H1 (cell line): ENCODE results near the gene MFAP3L. TPM values are rescaled to one million over a fixed set of nuclear protein-coding genes. Genes with fewer than 3 reads are reported as not detected.

Source experiments
- CTCF ChIA-PET: fragments of 300-600 bp; sonication (Branson Sonifier 250); formaldehyde crosslinking; loops from one replicate; lab custom pipeline; 2021; ENCODE audit not compliant: partially characterized antibody; lab: Charles Lee
- POLR2A ChIA-PET: fragments of 300-600 bp; sonication (Branson Sonifier 250); formaldehyde crosslinking; loops from one replicate; lab custom pipeline; 2021; ENCODE audit warnings: inconsistent platforms; ENCODE audit not compliant: partially characterized antibody; lab: Charles Lee
- DNase-seq, 2 experiments: peaks; one replicate each; pipeline versions ENCODE4 v3.0.0 to v3.0.0-alpha.2; 2010 to 2022; ENCODE audit warnings: low spot score in 2 of 2, low read depth in 1 of 2, mixed read lengths in 1 of 2
- FAIRE-seq: peaks from 2 replicates; lab custom pipeline; 2011; peaks lifted over from hg19 to GRCh38; lab: Jason Lieb, UNC
- H2AFZ ChIP-seq: 2 replicates; pipeline ENCODE4 v1.8.1; 2012; ENCODE audit warnings: low read length, inconsistent platforms
- H2AK5ac ChIP-seq: 2 replicates; pipeline ENCODE4 v1.6.1; 2013; ENCODE audit warnings: low read depth, low read length
- H2BK120ac ChIP-seq: replicated peaks from 2 replicates; pipeline ENCODE3; 2013; ENCODE audit warnings: low read depth, low read length, inconsistent platforms
- H2BK12ac ChIP-seq: 2 replicates; pipeline ENCODE4 v1.6.1; 2013; ENCODE audit warnings: low read depth, low read length
- H2BK15ac ChIP-seq: 2 replicates; pipeline ENCODE4 v1.6.1; 2013; ENCODE audit warnings: low read length
- H2BK20ac ChIP-seq: 2 replicates; pipeline ENCODE4 v1.6.1; 2013; ENCODE audit warnings: low read length
- H2BK5ac ChIP-seq: 2 replicates; pipeline ENCODE4 v1.6.1; 2013; ENCODE audit warnings: low read depth, low read length
- H3K14ac ChIP-seq: 2 replicates; pipeline ENCODE4 v1.6.1; 2013; ENCODE audit warnings: inconsistent platforms; ENCODE audit not compliant: insufficient read length
- H3K18ac ChIP-seq: 2 replicates; pipeline ENCODE4 v1.6.1; 2013; ENCODE audit warnings: low read length; ENCODE audit errors: extremely low read depth
- H3K23ac ChIP-seq: 2 replicates; pipeline ENCODE4 v1.6.1; 2013; ENCODE audit warnings: inconsistent platforms; ENCODE audit not compliant: insufficient read length
- H3K23me2 ChIP-seq: 2 replicates; pipeline ENCODE4 v1.6.1; 2013; ENCODE audit warnings: low read depth, low read length
- H3K27ac ChIP-seq: 2 replicates; pipeline ENCODE4 v1.6.1; 2011; ENCODE audit warnings: low read depth, low read length, inconsistent platforms
- H3K27me3 ChIP-seq, 4 experiments: replicated peaks in 1 of 4; 1 replicate in 1 of 4; 2 replicates in 3 of 4; pipeline versions ENCODE4 v1.6.1 to v1.8.1; 2011 to 2013; ENCODE audit warnings: low read length in 3 of 4, mild to moderate bottlenecking in 3 of 4, inconsistent platforms in 2 of 4, mixed read lengths in 2 of 4, moderate library complexity in 1 of 4; ENCODE audit not compliant: control insufficient read depth in 3 of 4, insufficient read depth in 3 of 4; ENCODE audit errors: extremely low read depth in 1 of 4
- H3K36me3 ChIP-seq, 4 experiments: 2 replicates each; pipeline versions ENCODE4 v1.6.1 to v1.8.1; 2011 to 2013; ENCODE audit warnings: mild to moderate bottlenecking in 4 of 4, low read length in 3 of 4, moderate library complexity in 2 of 4, control low read depth in 1 of 4, inconsistent platforms in 1 of 4; ENCODE audit not compliant: insufficient read depth in 4 of 4, control insufficient read depth in 2 of 4
- H3K4ac ChIP-seq: replicated peaks from 2 replicates; pipeline ENCODE3; 2013; ENCODE audit warnings: low read length, low read depth, mixed read lengths, inconsistent platforms; ENCODE audit not compliant: insufficient read length
- H3K4me1 ChIP-seq, 4 experiments: replicated peaks in 1 of 4; 1 replicate in 1 of 4; 2 replicates in 3 of 4; pipeline versions ENCODE4 v1.6.1 to v1.8.1; 2011 to 2013; ENCODE audit warnings: low read length in 3 of 4, inconsistent platforms in 2 of 4, mixed read lengths in 1 of 4; ENCODE audit not compliant: insufficient read depth in 4 of 4, control insufficient read depth in 3 of 4
- H3K4me2 ChIP-seq, 2 experiments: 2 replicates each; pipeline versions ENCODE4 v1.6.1 to v1.8.1; 2011 to 2013; ENCODE audit warnings: low read depth in 2 of 2, low read length in 2 of 2, control low read depth in 1 of 2, inconsistent platforms in 1 of 2, mild to moderate bottlenecking in 1 of 2; ENCODE audit not compliant: insufficient read depth in 1 of 2
- H3K4me3 ChIP-seq, 4 experiments: fragments of 200-600, 300-600 bp in 1 of 4; sonication (generic), shearing (Covaris generic), sonication (Bioruptor Twin) in 1 of 4; 2 replicates each; pipeline versions ENCODE4 v1.5.1 to v1.8.1; 2011 to 2016; ENCODE audit warnings: low read length in 4 of 4, low read depth in 3 of 4, control low read depth in 2 of 4, inconsistent platforms in 2 of 4, mild to moderate bottlenecking in 2 of 4, mixed read lengths in 1 of 4, moderate library complexity in 1 of 4; ENCODE audit not compliant: insufficient read depth in 2 of 4; ENCODE audit errors: extremely low read depth in 1 of 4
- H3K56ac ChIP-seq: replicated peaks from 2 replicates; pipeline ENCODE3; 2013; ENCODE audit warnings: low read depth, mild to moderate bottlenecking, mixed read lengths, low read length, inconsistent platforms; ENCODE audit not compliant: insufficient read length
- H3K79me1 ChIP-seq: 2 replicates; pipeline ENCODE4 v1.6.1; 2013; ENCODE audit warnings: low read depth, low read length, control low read depth
- H3K79me2 ChIP-seq, 2 experiments: 2 replicates each; pipeline versions ENCODE4 v1.6.1 to v1.8.1; 2012 to 2013; ENCODE audit warnings: low read length in 2 of 2, mild to moderate bottlenecking in 2 of 2, inconsistent platforms in 1 of 2; ENCODE audit not compliant: insufficient read depth in 2 of 2, control insufficient read depth in 1 of 2
- H3K9ac ChIP-seq, 4 experiments: replicated peaks in 1 of 4; 1 replicate in 1 of 4; 2 replicates in 3 of 4; pipeline versions ENCODE4 v1.6.1 to v1.8.1; 2011 to 2013; ENCODE audit warnings: low read depth in 3 of 4, low read length in 3 of 4, control low read depth in 2 of 4, mild to moderate bottlenecking in 2 of 4, moderate library complexity in 2 of 4, inconsistent platforms in 1 of 4; ENCODE audit errors: extremely low read depth in 1 of 4
- H3K9me3 ChIP-seq, 2 experiments: 2 replicates each; pipeline versions ENCODE4 v1.6.1 to v1.8.1; 2012 to 2013; ENCODE audit warnings: mild to moderate bottlenecking in 2 of 2, moderate library complexity in 2 of 2, control low read depth in 1 of 2, inconsistent platforms in 1 of 2, low read depth in 1 of 2, low read length in 1 of 2, mixed read lengths in 1 of 2; ENCODE audit not compliant: insufficient read depth in 2 of 2
- H4K20me1 ChIP-seq, 2 experiments: replicated peaks in 1 of 2; 2 replicates each; pipeline versions ENCODE3 to v1.8.1; 2011 to 2013; ENCODE audit warnings: inconsistent platforms in 2 of 2, low read length in 2 of 2, mild to moderate bottlenecking in 1 of 2; ENCODE audit not compliant: insufficient read depth in 2 of 2, control insufficient read depth in 1 of 2
- H4K5ac ChIP-seq: 2 replicates; pipeline ENCODE4 v1.6.1; 2013; ENCODE audit warnings: low read length, low read depth, mixed read lengths, inconsistent platforms; ENCODE audit not compliant: insufficient read length
- H4K8ac ChIP-seq: 2 replicates; pipeline ENCODE4 v1.8.0; 2013; ENCODE audit warnings: mild to moderate bottlenecking, moderate library complexity, low read length, inconsistent platforms; ENCODE audit not compliant: insufficient read depth; ENCODE audit errors: extremely low read depth
- H4K91ac ChIP-seq: replicated peaks from 2 replicates; pipeline ENCODE3; 2013; ENCODE audit warnings: low read length, mixed read lengths, inconsistent platforms; ENCODE audit not compliant: insufficient read length
- CEBPB ChIP-seq: IDR thresholded peaks from 2 replicates; pipeline ENCODE4 v1.6.1; 2012; ENCODE audit warnings: low read depth, low read length
- EGR1 ChIP-seq: IDR thresholded peaks from 2 replicates; pipeline ENCODE4 v1.6.1; 2011; ENCODE audit warnings: low read depth, low read length, borderline replicate concordance
- GABPA ChIP-seq: IDR thresholded peaks from 2 replicates; pipeline ENCODE4 v1.6.1; 2011; ENCODE audit warnings: mild to moderate bottlenecking, low read length, moderate library complexity, borderline replicate concordance; ENCODE audit not compliant: insufficient read depth
- RBBP5 ChIP-seq: IDR thresholded peaks from 2 replicates; pipeline ENCODE4 v1.7.1; 2012; ENCODE audit warnings: low read depth, mild to moderate bottlenecking, inconsistent platforms, low read length, moderate library complexity, borderline replicate concordance
- SIN3A ChIP-seq, 2 experiments: IDR thresholded peaks in 1 of 2; conservative IDR thresholded peaks in 1 of 2; 2 replicates each; pipeline ENCODE4 v1.6.1; 2011 to 2012; ENCODE audit warnings: low read length in 2 of 2, improper control_type of control experiment in 1 of 2, low read depth in 1 of 2, mild to moderate bottlenecking in 1 of 2
- SP2 ChIP-seq: IDR thresholded peaks from 2 replicates; pipeline ENCODE4 v1.6.1; 2012; ENCODE audit warnings: mild to moderate bottlenecking, low read length, inconsistent platforms
- YY1 ChIP-seq: IDR thresholded peaks from 2 replicates; pipeline ENCODE4 v1.6.1; 2011; ENCODE audit warnings: low read depth, mild to moderate bottlenecking, low read length
- WGBS, 2 experiments: shearing (Covaris generic) in 1 of 2; methylation state at CpG; one replicate each; pipeline versions ENCODE4 v1.1.6 to v1.1.7; 2013 to 2015; ENCODE audit warnings: low lambda C conversion rate in 2 of 2, mixed read lengths in 2 of 2, inconsistent platforms in 1 of 2, low coverage in 1 of 2, missing lambda C conversion rate in 1 of 2; ENCODE audit not compliant: insufficient replicate concordance in 2 of 2, insufficient coverage in 1 of 2, insufficient read length in 1 of 2; ENCODE audit errors: extremely low coverage in 1 of 2, missing lambda C conversion rate in 1 of 2; 5-methylcytosine and 5-hydroxymethylcytosine counted together
- polyA plus RNA-seq, 7 experiments: library from polyadenylated mRNA; depleted of rRNA in 3 of 7; stranded (reverse) in 5 of 7; unstranded in 2 of 7; fragments of >200 nt in 5 of 7; fragments of 200-250 nt in 2 of 7; gene quantifications; 1 replicate in 5 of 7; 2 replicates in 1 of 7; 4 replicates in 1 of 7; pipeline versions ENCODE4 v1.2.1 to v1.2.3, GENCODE V29; 2011 to 2013; ENCODE audit warnings: missing spikeins in 2 of 7, mixed read lengths in 2 of 7
- total RNA-seq: library from RNA; stranded (reverse); fragmentation: NEBNext Ultra II Directional; extraction: Animal tissue kit (Norgen Biotek cat#: 25700); gene quantifications from 2 replicates; pipeline ENCODE4 v1.2.1, GENCODE V29; 2021

MFAP3L gene
- total and polyA plus RNA-seq, 2 of the 8 experiments (the other 6 are each of a cell fraction or from before 2014, with no cell fraction given): 7.0 to 9.8 TPM

DNA sequence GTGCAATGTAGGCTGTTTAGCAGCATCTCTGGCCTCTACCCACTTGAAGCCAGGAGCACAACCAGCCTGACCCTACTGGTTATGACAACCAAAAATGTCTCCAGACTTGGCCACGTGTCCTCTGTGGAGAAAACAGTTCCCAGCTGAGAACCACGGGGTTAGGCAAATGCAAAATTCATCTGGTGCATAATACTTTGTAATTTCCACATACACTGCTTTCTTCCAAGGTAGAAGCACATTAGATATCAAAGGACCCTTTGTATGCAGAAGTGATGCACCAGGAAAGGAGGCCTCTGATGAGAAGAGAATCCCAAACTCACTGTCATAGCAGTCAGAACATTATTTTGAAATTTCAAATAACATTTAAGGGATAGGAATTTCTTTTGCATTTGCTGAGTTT, 26.3 kb downstream of the MFAP3L start:
- no peaks in the 10 kb centered on the region for H3K23me2 ChIP-seq
- H4K91ac ChIP-seq: no peak overlapping the region
- H2BK20ac ChIP-seq: no peak overlapping the region
- H3K4ac ChIP-seq: no peak overlapping the region
- H3K14ac ChIP-seq: no peak overlapping the region
- H3K27ac ChIP-seq: no peak overlapping the region
- H3K9me3 ChIP-seq: no peaks in the 10 kb centered on the region
- no peak for TF ChIP-seq YY1
- TF ChIP-seq EGR1: no peak
- TF ChIP-seq RBBP5: no peak
- TF ChIP-seq SIN3A (conservative IDR thresholded peaks at IDR 0.05 in 1 of 2, IDR thresholded peaks at IDR 0.05 in 1 of 2; ENCODE audit: low read depth in 1 of 2, low read length in 2 of 2): no peak
- no peak for TF ChIP-seq SP2
- TF ChIP-seq GABPA: no peak
- no peak for TF ChIP-seq CEBPB
- no peak overlapping the region for H3K9ac ChIP-seq
- CTCF ChIA-PET: no interaction called here
- H4K8ac ChIP-seq: no peak overlapping the region
- no peak overlapping the region for H3K56ac ChIP-seq
- H2BK12ac ChIP-seq: no peak overlapping the region
- no peak for DNase-seq
- no peak overlapping the region for H2BK5ac ChIP-seq
- H3K18ac ChIP-seq: no peak overlapping the region
- H4K20me1 ChIP-seq: no peaks in the 10 kb centered on the region
- no peak for FAIRE-seq
- no peak overlapping the region for H3K4me3 ChIP-seq
- no peaks in the 10 kb centered on the region for H3K36me3 ChIP-seq
- WGBS, 2 experiments: 91% methylated on average over 2 of the region's 2 CpGs; no CpG with 5 or more reads in 1 of the 2 experiments
- no peak overlapping the region for H3K23ac ChIP-seq
- POLR2A ChIA-PET: no interaction called here
- no peaks in the 10 kb centered on the region for H3K27me3 ChIP-seq
- no peak overlapping the region for H2BK120ac ChIP-seq
- peaks cover 0 to 5% (median under 1%) of the 10 kb centered on the region in 4 experiments; a peak in 4 of 7 replicates for H3K4me1 ChIP-seq
- H3K4me2 ChIP-seq: no peak overlapping the region
- no peak overlapping the region for H2AK5ac ChIP-seq
- H4K5ac ChIP-seq: no peak overlapping the region
- H3K79me2 ChIP-seq: no peaks in the 10 kb centered on the region
- H3K79me1 ChIP-seq: no peaks in the 10 kb centered on the region
- H2BK15ac ChIP-seq: no peak overlapping the region
- no peak overlapping the region for H2AFZ ChIP-seq
